ENCODE data around the gene TMEM54.
A peak's percentile ranks its signal among the peaks of the same experiment; 100 is the strongest.

Gene TMEM54

DNA sequence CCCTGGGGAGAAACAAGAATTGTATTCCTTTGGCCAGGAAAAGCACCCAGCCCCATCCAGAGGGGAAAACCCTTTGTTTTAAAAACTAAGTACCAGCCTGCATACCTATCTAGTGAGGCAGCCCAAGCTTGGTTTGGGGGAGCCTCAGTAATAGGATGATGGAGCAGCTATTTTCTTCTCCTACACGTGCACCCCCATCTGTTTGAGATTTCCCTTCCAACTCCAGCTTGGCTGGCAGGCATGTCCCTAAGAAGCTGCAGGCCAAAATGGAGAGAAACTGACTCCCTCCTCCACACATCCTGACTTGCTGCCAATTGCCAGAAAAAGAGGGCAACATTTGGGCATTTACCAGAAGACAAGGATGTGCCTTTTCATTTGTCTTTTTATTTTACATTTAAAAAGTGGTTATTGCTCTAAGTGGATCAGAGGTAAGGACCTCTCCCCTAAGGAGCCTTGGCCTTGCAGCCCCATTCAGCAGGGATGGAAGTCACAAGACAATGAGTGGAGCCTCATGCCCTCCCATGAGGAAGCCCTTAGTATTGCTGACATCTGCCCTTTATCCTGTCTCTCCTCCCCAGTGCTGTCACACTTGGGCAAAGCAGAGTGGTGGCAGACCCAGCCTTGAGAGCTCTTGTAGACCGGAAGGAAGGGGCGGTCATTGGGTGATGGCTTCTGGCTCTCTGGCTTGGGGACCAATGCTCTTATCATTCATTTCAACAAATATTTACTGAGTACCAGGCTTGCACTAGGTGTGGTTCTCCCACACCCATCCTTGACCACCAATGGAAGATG, 39.1 kb downstream of the TMEM54 start:
- DNase-seq = no peak

DNA sequence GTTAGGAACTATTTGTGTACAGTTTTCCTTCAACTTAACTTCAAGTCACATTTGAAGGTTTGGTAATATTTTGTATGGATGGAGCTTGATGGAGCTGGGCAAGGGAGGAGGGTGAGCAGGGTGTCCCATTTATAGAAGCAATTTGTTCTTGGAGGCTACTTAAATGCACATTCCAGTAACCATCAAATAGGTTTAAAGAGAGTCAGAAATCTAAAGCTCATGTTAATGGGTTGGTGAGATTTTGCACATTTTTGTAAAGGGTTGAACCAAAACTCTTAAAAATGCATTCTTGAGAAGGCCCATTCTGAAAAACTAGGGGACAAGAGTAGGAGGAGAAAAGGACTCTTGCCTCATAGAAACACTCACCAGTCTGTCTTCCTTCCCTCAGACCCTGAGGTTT, 40.6 kb downstream of the TMEM54 start:
- DNase-seq = no peak

DNA sequence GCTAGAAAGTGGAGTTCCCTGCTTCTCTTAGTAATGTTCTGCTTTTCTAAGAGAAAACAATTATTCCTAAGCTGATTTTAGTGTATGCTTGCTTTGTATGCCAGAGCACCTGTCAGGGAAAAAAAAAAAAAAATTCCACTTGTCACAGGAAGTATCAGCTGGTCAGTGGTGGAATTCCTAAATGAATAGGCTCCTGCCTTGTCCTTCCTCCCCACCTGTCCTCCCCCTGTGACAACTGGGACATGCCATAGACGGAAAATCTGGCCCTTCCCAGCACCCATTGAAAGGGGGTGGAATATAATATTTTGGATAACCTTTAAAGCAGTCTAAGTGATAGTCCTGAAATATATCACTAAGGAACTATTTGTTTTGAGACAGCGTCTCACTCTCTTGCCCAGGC, 41.3 kb downstream of the TMEM54 start:
- no peak for DNase-seq

DNA sequence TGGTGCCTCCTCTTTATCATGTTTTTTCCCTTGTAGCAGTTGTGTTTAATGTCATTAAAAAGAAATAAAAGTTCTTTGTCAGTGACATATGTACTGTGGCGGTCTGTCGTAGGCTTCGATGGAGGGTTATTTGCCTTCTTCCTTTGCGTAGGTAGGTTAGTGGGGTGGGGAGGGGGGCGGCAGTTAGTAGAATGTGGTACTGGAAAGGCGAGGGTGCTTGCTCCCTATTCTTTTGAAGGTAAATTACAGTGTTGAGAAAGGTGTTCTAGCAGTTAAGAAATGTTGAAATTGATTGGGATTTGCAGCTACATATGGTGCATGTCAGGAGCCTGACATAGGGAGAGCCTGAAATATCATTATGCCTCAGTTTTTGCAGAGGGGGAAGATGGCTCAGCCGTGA, 42.4 kb downstream of the TMEM54 start:
- no peak for DNase-seq

DNA sequence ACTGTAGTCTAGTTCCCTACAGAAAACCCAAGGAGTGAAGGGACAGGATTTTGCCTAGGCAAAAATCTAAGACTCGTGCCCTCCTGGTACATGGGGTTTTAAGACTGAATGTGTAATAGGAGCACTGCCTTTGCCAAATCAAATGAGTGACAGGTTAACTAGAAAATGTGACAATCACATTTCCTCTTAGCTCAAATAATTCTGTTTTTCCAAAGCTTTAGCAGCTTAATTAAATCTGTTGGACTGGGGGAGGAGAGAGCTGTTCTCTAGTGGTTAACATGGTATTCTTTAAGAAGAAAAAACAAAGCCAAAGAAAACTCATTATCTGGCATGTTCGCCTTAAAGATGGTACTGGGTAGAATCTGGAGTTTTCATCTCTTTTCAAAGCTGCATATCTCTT, 43.1 kb downstream of the TMEM54 start:
- no peak for DNase-seq

DNA sequence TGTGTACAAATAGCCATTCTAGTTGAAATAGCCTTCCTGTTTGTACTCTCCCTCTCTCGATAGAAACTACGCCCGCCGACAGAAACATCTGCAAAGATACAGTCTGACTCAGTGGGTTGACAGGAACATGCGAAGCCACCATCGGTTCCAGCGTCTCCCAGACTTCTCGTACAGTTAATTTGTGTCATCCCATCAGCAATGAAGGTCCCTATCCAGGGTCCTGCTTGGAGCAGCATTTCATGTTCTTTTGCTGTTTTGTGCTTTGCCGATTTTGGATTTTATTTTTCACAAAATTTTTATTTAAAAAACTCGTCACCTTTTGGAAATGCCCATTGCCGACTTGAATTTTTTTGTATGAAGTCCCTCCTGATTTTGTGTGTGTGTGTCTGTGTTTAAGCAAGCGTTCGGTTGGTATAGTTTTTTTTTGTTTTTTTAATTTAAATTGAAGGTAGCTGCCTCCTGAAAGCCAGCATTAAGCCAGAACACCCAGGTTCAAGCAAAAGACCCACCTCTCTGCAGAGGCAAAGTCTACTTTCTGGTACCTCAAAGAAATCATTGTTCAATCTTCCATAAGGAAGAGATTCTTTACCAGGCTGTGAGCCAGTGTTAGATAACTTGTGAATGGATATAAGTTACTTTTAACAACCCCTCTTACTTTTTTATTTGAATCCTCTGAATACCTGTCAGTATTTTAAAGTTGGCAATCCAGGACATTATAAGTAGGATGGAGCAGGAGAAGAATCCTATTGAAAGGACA, 45.1 kb downstream of the TMEM54 start:
- no peak for DNase-seq

DNA sequence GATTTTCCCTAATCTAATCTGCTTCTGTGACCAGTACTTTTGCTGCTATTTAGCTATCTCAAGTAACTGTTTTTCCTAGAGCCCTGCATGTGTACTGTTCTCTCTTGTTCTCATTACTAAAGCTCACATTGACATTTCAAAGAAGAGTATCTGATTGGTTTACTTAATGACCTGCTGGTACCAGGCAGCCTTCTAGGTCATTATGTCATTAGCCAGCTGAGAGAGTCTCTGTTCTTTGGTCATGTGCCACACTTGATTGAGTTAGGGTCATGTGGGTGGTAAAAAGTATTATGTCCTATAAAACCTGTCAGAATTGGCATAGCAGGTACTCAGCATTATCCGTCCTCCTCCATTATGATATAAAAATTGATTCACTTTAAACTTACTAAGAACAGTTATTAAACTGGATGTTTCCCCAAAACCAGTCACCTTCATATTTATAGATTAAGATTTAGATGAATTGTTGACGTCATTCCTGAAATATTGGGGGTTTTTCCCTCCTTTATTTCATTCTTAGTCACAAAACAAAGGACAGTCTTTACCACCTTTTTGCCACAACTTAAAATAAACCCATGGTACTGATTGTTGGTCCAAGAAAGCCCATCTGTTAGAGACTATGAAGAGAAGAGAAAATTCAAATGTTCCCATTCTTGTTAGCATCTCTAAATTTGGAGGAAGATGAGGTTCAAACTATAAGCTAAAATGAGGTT, 52.7 kb downstream of the TMEM54 start:
- DNase-seq = peak; percentile 9 to 74

Data from NCI-H2081 (cell line).